Endothelial cell of umbilical vein (primary cell): Measurements from ENCODE around the gene CD53.

Experiments used
- CTCF ChIP-seq, 2 donors: IDR thresholded peaks; 1 replicate in 1 of 2; 2 replicates in 1 of 2; pipeline ENCODE4 v1.5.1; 2011; ENCODE audit warnings: low read length in 2 of 2, mild to moderate bottlenecking in 2 of 2, moderate library complexity in 2 of 2, control low read depth in 1 of 2, inconsistent platforms in 1 of 2, low read depth in 1 of 2; ENCODE audit not compliant: insufficient read depth in 1 of 2; ENCODE audit errors: extremely low read depth in 1 of 2
- EZH2 ChIP-seq: IDR thresholded peaks from 2 replicates; pipeline ENCODE4 v1.6.1; 2012; ENCODE audit warnings: borderline replicate concordance, low read depth, mild to moderate bottlenecking, moderate library complexity, low read length, inconsistent platforms; ENCODE audit not compliant: severe bottlenecking
- FOS ChIP-seq: IDR thresholded peaks from 2 replicates; pipeline ENCODE4 v1.6.1; 2011; ENCODE audit warnings: mild to moderate bottlenecking, low read length, moderate library complexity, borderline replicate concordance; ENCODE audit not compliant: insufficient read depth
- JUN ChIP-seq: IDR thresholded peaks from 2 replicates; pipeline ENCODE4 v1.6.1; 2011; ENCODE audit warnings: borderline replicate concordance, low read depth; ENCODE audit not compliant: insufficient read length, insufficient read depth
- MAX ChIP-seq: IDR thresholded peaks from 2 replicates; pipeline ENCODE4 v1.6.1; 2011; ENCODE audit not compliant: insufficient read depth, insufficient read length
- POLR2A ChIP-seq: IDR thresholded peaks from 2 replicates; pipeline ENCODE4 v1.6.1; 2012; ENCODE audit warnings: low read depth, mild to moderate bottlenecking, control low read depth, low read length

- TF ChIP-seq CTCF (IDR thresholded peaks at IDR 0.05; ENCODE audit: extremely low read depth in 1 of 2, insufficient read depth in 1 of 2, low read depth in 1 of 2, low read length in 2 of 2): no peak
- TF ChIP-seq EZH2: no peak
- TF ChIP-seq POLR2A: no peak
- no peak for TF ChIP-seq JUN
- no peak for TF ChIP-seq FOS
- TF ChIP-seq MAX: no peak
Measured at GRCh38 chr1:110859062-110859461, 13.9 kb upstream of the CD53 start.
